Muscle of leg (tissue), 11 donors: Measurements from ENCODE around the gene CREBBP. TPM values are rescaled to one million over a fixed set of nuclear protein-coding genes. Genes with fewer than 3 reads are reported as not detected.

Source experiments
- DNase-seq: peaks from one replicate; pipeline ENCODE4 v3.0.0; 2013
- H3K27ac ChIP-seq: one replicate; pipeline ENCODE4 v1.5.1; 2013; ENCODE audit warnings: mild to moderate bottlenecking, low read length, control low read depth
- H3K27me3 ChIP-seq: one replicate; pipeline ENCODE4 v1.6.1; 2013; ENCODE audit warnings: low read length; ENCODE audit not compliant: control insufficient read depth, insufficient read depth
- H3K36me3 ChIP-seq: one replicate; pipeline ENCODE4 v1.6.1; 2013; ENCODE audit warnings: low read length; ENCODE audit not compliant: control insufficient read depth, insufficient read depth
- H3K4me1 ChIP-seq: one replicate; pipeline ENCODE4 v1.6.1; 2013; ENCODE audit warnings: low read length; ENCODE audit not compliant: control insufficient read depth, insufficient read depth
- H3K4me3 ChIP-seq: one replicate; pipeline ENCODE4 v1.5.1; 2013; ENCODE audit warnings: low read length, control low read depth
- H3K9me3 ChIP-seq: replicated peaks from 2 replicates; pipeline ENCODE4 v1.6.1; 2013; ENCODE audit warnings: low read depth, low read length; ENCODE audit not compliant: control insufficient read depth
- whole genome bisulfite sequencing: methylation state at CpG from one replicate; pipeline ENCODE4 v1.1.5; 2013; ENCODE audit warnings: missing lambda C conversion rate; ENCODE audit not compliant: insufficient coverage; 5-methylcytosine and 5-hydroxymethylcytosine counted together
- polyA plus RNA-seq, 8 donors: library from polyadenylated mRNA; unstranded; fragments of 120-200 nt; gene quantifications; one replicate each; pipeline versions ENCODE4 v1.2.1 to v1.2.3, GENCODE V29; 2013; ENCODE audit warnings: inconsistent platforms in 1 of 8, low replicate concordance in 1 of 8; ENCODE audit not compliant: insufficient read length in 8 of 8, insufficient read depth in 1 of 8
- total RNA-seq: library from RNA; stranded (reverse); fragments of 120-200 nt; gene quantifications from one replicate; pipeline ENCODE4 v1.2.4, GENCODE V29; 2013

Gene CREBBP
- total and polyA plus RNA-seq, 9 donors = 26.4 to 54.2 (median 44.8) TPM

- Histone ChIP-seq H3K4me3 (no peak overlapping the region), H3K36me3 (peaks cover 74% of the 10 kb centered on the region), H3K27me3 (no peaks in the 10 kb centered on the region), H3K4me1 (no peaks in the 10 kb centered on the region), H3K9me3 (no peaks in the 10 kb centered on the region), H3K27ac (no peak overlapping the region)
- DNase-seq = no peak
- 50% methylated on average over 1 of the region's 5 CpGs for WGBS
These were observed 120.8 kb downstream of the CREBBP start for GRCh38 chr16:3759736-3760135.

- no peaks in the 10 kb centered on the region for H3K27me3 ChIP-seq
- H3K27ac ChIP-seq = no peak overlapping the region
- no peaks in the 10 kb centered on the region for H3K4me1 ChIP-seq
- 92% methylated on average over 8 of the region's 9 CpGs for WGBS
- H3K4me3 ChIP-seq = no peak overlapping the region
- H3K36me3 ChIP-seq = peaks cover 66% of the 10 kb centered on the region
- no peaks in the 10 kb centered on the region for H3K9me3 ChIP-seq
- no peak for DNase-seq
These were observed 124.4 kb downstream of the CREBBP start for GRCh38 chr16:3756113-3756512.

DNA sequence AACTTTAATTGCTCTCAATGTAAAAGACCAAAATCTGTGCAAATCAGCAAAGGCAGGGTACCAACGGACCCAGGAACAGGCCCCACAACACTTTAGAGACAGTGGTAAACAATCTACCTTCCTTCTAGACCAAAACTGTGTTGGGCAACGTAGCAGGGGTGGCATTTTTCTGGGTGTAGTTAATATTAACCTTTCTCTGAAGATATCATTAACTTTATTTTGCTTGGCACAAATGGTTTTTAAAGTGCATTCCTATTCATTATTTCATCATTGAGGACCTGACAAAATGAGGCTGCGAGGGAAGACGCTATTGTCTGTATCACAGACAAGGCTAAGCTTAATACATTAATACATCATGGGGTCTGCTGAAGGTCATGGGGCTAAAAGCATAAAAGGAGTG is 125.3 kb downstream of the CREBBP start:
- no peaks in the 10 kb centered on the region for H3K27me3 ChIP-seq
- H3K27ac ChIP-seq = no peak overlapping the region
- no peaks in the 10 kb centered on the region for H3K9me3 ChIP-seq
- WGBS = no CpG with 5 or more reads among the region's 4 CpGs
- no peak for DNase-seq
- H3K4me1 ChIP-seq = no peaks in the 10 kb centered on the region
- peaks cover 71% of the 10 kb centered on the region for H3K36me3 ChIP-seq
- H3K4me3 ChIP-seq = no peak overlapping the region

DNA sequence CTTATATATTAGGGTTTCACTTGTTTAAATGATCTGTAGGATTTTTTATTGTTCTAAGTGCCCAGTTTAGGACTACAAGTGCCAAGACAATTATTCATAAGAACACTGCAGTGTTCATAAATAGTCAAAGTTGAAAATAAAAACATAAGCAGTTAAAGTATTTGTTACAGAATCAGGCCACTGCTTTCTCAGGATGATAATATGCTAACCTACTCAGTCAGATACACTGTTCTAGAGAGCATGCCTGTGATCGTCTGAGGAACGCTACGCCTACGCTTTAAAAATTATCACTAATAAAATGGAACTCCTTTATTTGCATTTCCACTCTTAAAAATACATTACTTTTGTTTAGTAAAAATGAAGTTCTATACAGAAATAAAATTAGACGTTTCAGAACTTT is 125.7 kb downstream of the CREBBP start:
- whole genome bisulfite sequencing = no CpG with 5 or more reads among the region's 5 CpGs
- Histone ChIP-seq H3K4me1 (no peaks in the 10 kb centered on the region), H3K36me3 (peaks cover 68% of the 10 kb centered on the region), H3K27ac (no peak overlapping the region), H3K27me3 (no peaks in the 10 kb centered on the region), H3K9me3 (no peaks in the 10 kb centered on the region), H3K4me3 (no peak overlapping the region)
- DNase-seq = no peak

DNA sequence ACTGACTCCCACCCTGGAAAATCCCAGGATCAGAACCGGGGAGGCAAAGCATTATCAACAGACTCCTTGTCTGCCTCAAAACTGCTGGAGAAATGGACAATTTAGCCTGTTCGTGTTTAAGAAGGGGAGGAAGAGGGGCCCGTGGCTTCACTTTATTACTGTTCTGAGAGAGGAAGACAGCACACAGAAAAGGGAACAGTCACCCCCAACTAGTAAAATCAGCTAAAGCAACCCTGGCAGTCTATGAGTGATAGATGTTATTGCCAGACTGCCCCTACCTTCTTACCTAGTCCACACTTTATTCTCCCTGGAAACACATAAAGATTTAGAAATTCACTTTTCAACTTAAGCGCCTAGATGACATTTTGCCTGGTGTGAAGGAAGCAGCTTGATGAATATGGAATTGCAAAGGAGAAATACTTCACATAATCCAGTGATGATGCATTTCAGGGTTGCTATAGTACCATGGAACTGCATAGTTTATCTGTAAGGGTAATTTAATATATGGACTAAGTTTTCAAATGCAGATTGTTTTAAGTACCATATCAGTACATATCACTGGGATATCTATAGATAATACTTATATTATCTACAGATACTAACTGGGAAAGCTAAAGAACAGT is 126.3 kb downstream of the CREBBP start:
- Histone ChIP-seq H3K36me3 (peaks cover 64% of the 10 kb centered on the region), H3K27me3 (no peaks in the 10 kb centered on the region), H3K27ac (no peak overlapping the region), H3K4me1 (no peaks in the 10 kb centered on the region), H3K4me3 (no peak overlapping the region), H3K9me3 (no peaks in the 10 kb centered on the region)
- WGBS = no CpG with 5 or more reads among the region's 4 CpGs
- DNase-seq = no peak

GRCh38 chr16:3752984-3753383 is 127.5 kb downstream of the CREBBP start:
- Histone ChIP-seq H3K27ac (no peak overlapping the region), H3K27me3 (no peaks in the 10 kb centered on the region), H3K9me3 (no peaks in the 10 kb centered on the region), H3K4me3 (no peak overlapping the region), H3K4me1 (no peaks in the 10 kb centered on the region), H3K36me3 (peaks cover 61% of the 10 kb centered on the region)
- WGBS = 90% methylated on average over 13 of the region's 15 CpGs
- no peak for DNase-seq

DNA sequence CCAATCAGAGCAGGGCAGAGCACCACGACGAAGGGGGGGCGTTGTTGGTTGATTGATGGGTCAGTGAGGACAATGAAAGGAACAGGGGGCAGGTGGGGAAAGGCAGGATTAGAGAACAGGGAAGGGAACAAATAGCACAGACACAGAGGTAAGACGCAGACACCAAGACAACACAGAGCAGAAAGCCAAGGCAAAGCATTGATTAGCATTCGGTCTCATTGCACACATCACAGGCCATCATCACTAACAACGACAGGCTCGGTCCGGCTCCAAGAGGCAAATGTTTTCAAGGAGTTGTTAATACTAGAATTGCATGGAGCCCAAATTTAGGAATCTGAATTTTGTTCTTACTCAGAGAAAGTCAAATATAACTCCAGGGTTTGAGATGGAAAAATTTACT is 128.6 kb downstream of the CREBBP start:
- H3K27ac ChIP-seq = no peak overlapping the region
- H3K9me3 ChIP-seq = no peaks in the 10 kb centered on the region
- H3K4me3 ChIP-seq = no peak overlapping the region
- H3K4me1 ChIP-seq = no peaks in the 10 kb centered on the region
- no peak for DNase-seq
- WGBS = no CpG with 5 or more reads among the region's 8 CpGs
- H3K36me3 ChIP-seq = peaks cover 57% of the 10 kb centered on the region
- no peaks in the 10 kb centered on the region for H3K27me3 ChIP-seq

GRCh38 chr16:3748307-3748706 is 132.2 kb downstream of the CREBBP start:
- WGBS = 53% methylated on average over 4 of the region's 5 CpGs
- H3K27ac ChIP-seq = no peak overlapping the region
- H3K9me3 ChIP-seq = no peaks in the 10 kb centered on the region
- H3K27me3 ChIP-seq = no peaks in the 10 kb centered on the region
- DNase-seq = no peak
- no peak overlapping the region for H3K4me3 ChIP-seq
- H3K36me3 ChIP-seq = peaks cover 63% of the 10 kb centered on the region
- H3K4me1 ChIP-seq = peaks cover 3% of the 10 kb centered on the region

- H3K27me3 ChIP-seq = no peaks in the 10 kb centered on the region
- no peak overlapping the region for H3K27ac ChIP-seq
- H3K36me3 ChIP-seq = peaks cover 60% of the 10 kb centered on the region
- WGBS = 73% methylated on average over 3 of the region's 13 CpGs
- no peak overlapping the region for H3K4me3 ChIP-seq
- no peak for DNase-seq
- peaks cover 6% of the 10 kb centered on the region for H3K4me1 ChIP-seq
- no peaks in the 10 kb centered on the region for H3K9me3 ChIP-seq
These were observed 134.7 kb downstream of the CREBBP start for GRCh38 chr16:3745751-3746355.

DNA sequence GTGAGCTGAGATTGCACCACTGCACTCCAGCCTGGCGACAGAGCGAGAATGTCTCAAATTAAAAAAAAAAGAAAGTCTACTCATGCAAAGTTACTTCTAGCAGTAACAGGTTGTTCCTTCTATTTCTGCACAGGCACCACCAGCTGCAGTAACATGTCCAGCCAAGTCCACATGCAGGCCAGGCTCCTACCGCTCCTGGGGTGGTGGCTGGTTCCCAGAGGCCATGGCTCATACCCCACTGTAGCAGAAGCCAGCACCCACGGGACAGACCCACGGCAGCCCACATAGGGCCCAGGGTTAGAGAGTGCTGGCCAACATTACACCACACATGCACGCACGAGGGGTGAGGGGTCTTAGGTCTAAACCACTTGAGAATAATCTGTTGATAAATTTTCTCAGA is 136.5 kb downstream of the CREBBP start:
- no peak for DNase-seq
- Histone ChIP-seq H3K4me3 (no peak overlapping the region), H3K4me1 (peaks cover 6% of the 10 kb centered on the region), H3K9me3 (no peaks in the 10 kb centered on the region), H3K27me3 (no peaks in the 10 kb centered on the region), H3K27ac (no peak overlapping the region), H3K36me3 (peaks cover 71% of the 10 kb centered on the region)
- WGBS = 100% methylated on average over 1 of the region's 7 CpGs
